Muscle layer of duodenum (tissue), 2 donors: ENCODE data around the gene DDAH1.

Experiments
- H3K27ac ChIP-seq: one replicate; pipeline ENCODE4 v1.7.0; 2013; ENCODE audit warnings: mild to moderate bottlenecking, low read length
- H3K27me3 ChIP-seq: one replicate; pipeline ENCODE4 v1.7.0; 2013; ENCODE audit warnings: low read depth, mild to moderate bottlenecking, control low read depth, low read length
- H3K36me3 ChIP-seq, 2 donors: one replicate each; pipeline ENCODE4 v1.7.0; 2013; ENCODE audit warnings: low read length in 2 of 2, control low read depth in 1 of 2, mild to moderate bottlenecking in 1 of 2; ENCODE audit not compliant: insufficient read depth in 2 of 2, control insufficient read depth in 1 of 2
- H3K4me1 ChIP-seq, 2 donors: one replicate each; pipeline ENCODE4 v1.7.0; 2013; ENCODE audit warnings: low read length in 2 of 2, mild to moderate bottlenecking in 2 of 2, control low read depth in 1 of 2, moderate library complexity in 1 of 2; ENCODE audit not compliant: insufficient read depth in 2 of 2, control insufficient read depth in 1 of 2
- H3K4me3 ChIP-seq, 2 donors: one replicate each; pipeline ENCODE4 v1.7.0; 2013; ENCODE audit warnings: low read length in 2 of 2, low read depth in 1 of 2, mild to moderate bottlenecking in 1 of 2
- H3K9me3 ChIP-seq, 2 donors: one replicate each; pipeline ENCODE4 v1.7.0; 2013; ENCODE audit warnings: low read length in 2 of 2, control low read depth in 1 of 2, mild to moderate bottlenecking in 1 of 2; ENCODE audit not compliant: control insufficient read depth in 1 of 2
- donor health status: healthy.

Gene DDAH1

DNA sequence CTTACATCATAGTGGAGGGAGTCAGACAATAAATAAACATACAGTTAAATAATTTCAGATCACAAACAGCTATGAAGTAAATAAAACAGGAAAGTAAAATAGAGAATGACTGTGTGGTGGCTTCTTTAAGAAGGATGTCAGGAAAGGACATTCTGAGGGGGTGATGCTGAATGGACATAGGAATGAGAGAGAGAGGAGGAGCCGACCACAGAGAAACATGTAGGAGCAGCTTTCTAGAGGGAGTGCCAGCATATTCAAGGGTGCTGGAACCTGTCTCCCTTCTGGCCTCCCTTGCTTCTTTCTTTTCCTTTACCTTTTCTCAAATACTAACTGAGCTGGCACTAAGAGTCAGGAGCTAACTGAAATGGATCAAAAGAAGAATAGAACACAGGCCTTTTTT lies 168.0 kb downstream of the DDAH1 start:
- no peak overlapping the region for H3K27ac ChIP-seq

DNA sequence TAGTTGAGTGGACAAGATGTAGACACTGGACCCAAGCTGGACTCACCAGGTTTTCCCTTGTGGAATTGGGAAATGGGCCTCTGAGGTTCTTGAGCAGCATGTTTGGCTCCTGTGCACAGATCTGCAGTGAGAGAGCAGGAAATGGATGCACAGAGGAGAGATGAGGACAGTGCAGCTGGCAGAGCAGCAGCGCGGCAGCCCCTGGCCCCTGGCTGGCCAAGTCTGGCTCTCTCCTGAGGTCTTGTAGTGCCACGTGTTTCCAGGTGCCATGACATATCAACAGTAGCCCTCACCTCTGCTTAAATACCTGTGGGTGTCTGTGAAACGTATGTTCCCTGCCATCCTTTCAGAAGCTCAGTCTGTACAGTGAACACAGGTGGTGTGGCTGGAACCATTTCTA lies 169.3 kb downstream of the DDAH1 start:
- Histone ChIP-seq H3K9me3 (no peaks in the 10 kb centered on the region), H3K27me3 (no peaks in the 10 kb centered on the region), H3K4me3 (no peak overlapping the region), H3K36me3 (no peaks in the 10 kb centered on the region), H3K27ac (no peak overlapping the region), H3K4me1 (peaks cover 10 to 14% of the 10 kb centered on the region in 2 donors)

More for the DNA sequence above, 168.0 kb downstream of the DDAH1 start:
- peaks cover 10 to 14% of the 10 kb centered on the region in 2 donors for H3K4me1 ChIP-seq
- H3K27me3 ChIP-seq = no peaks in the 10 kb centered on the region
- H3K9me3 ChIP-seq = no peaks in the 10 kb centered on the region
- no peaks in the 10 kb centered on the region for H3K36me3 ChIP-seq
- no peak overlapping the region for H3K4me3 ChIP-seq

DNA sequence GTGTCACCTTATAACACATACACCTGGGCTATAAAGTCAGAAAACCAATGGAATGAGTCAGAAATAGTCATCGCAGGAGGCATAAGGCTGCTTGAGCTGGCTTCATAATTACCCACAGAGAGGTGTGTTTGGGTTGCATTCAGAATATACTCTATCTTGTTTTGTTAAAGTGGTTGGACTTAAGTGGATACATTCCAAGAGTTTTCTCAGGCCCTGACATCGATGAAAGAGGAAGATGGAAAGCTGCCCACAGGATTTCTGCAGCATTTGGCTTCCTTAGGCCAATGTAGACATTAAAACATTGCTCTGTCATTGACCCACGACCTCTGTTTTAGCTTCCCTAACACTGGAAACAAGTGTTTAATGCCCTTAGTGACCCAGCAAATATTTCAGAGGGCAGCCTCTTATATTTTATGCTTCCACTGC lies 169.9 kb downstream of the DDAH1 start:
- Histone ChIP-seq H3K9me3 (no peaks in the 10 kb centered on the region), H3K36me3 (no peaks in the 10 kb centered on the region), H3K27ac (no peak overlapping the region)

DNA sequence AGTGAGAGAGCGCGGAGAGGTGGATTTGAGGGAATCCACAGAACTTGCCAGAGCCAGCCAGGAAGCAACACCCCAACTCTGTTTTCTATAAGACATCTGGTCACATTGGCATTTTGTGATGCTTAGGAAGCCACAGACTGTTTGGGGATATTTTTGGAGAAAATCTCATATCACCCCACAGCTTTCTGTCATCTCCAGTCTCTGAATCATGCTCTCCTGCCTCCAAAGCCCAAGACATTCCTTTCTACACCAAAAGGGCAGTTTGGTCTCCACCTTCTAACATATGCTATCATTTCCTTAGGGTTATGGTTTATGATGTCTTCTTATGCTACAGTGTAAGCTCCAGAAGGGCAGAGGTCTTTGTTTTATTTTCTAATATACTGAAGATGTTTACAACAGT lies 174.1 kb downstream of the DDAH1 start:
- H3K4me1 ChIP-seq = no peaks in the 10 kb centered on the region
- H3K27me3 ChIP-seq = no peaks in the 10 kb centered on the region

More for the DNA sequence above, 169.9 kb downstream of the DDAH1 start:
- Histone ChIP-seq H3K27me3 (no peaks in the 10 kb centered on the region), H3K4me3 (no peak overlapping the region), H3K4me1 (peaks cover 10 to 14% of the 10 kb centered on the region in 2 donors)

DNA sequence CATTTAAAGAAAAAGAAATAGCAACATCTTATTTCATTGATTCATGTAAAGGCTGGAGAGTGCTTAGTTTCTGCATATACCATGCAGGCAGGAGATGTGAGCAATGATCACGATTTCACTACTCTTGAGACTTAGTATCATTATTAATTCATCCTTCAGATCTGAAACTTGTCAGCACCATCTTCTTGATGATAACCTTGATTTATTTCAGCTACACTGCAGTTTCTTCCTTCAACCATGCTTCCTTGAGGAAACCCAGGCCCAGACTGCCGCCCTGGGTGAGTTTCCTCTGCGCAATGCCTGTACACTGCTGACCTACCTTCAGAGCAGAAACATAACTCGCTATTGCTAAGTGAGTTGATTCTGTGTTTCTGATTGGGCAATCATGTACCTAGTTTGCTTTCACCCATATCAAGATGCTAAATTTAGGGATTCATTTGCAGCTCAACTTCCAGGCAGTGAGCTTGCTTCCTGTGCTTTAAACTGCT lies 175.1 kb downstream of the DDAH1 start:
- Histone ChIP-seq H3K27me3 (no peaks in the 10 kb centered on the region), H3K4me3 (no peak overlapping the region), H3K27ac (no peak overlapping the region), H3K36me3 (no peaks in the 10 kb centered on the region), H3K9me3 (no peaks in the 10 kb centered on the region), H3K4me1 (no peaks in the 10 kb centered on the region)

More for the DNA sequence above, 174.1 kb downstream of the DDAH1 start:
- H3K4me3 ChIP-seq = no peak overlapping the region
- H3K27ac ChIP-seq = no peak overlapping the region
- H3K9me3 ChIP-seq = no peaks in the 10 kb centered on the region
- no peaks in the 10 kb centered on the region for H3K36me3 ChIP-seq

DNA sequence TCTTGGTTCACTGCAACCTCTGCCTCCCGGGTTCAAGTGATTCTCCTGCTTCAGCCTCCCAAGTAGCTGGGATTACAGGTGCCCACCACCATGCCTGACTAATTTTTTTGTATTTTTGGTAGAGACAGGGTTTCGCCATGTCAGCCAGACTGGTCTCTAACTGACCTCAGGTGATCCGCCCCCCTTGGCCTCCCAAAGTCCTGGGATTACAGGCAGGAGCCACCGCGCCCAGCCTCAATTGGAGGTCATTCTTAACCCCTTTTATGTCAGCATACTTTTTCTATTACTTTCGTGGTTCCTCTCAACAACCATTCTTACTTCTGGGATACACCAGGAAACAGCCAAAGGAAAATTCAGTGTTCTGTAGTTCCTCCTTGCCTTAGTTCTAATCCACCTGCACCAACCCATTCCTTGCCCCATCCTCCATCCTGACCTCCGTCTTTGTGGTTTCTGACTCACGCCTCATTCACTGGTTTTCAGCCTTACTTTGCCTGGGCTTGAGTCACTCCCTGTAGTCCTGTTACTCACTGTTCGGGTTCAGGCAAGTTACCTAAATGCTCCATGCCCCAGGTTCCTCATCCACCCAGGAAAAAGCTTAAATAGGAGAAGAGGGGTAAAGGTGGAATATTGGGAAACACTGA lies 175.6 kb downstream of the DDAH1 start:
- Histone ChIP-seq H3K9me3 (no peaks in the 10 kb centered on the region), H3K27ac (no peak overlapping the region), H3K4me3 (no peak overlapping the region), H3K4me1 (no peaks in the 10 kb centered on the region), H3K36me3 (no peaks in the 10 kb centered on the region), H3K27me3 (no peaks in the 10 kb centered on the region)

DNA sequence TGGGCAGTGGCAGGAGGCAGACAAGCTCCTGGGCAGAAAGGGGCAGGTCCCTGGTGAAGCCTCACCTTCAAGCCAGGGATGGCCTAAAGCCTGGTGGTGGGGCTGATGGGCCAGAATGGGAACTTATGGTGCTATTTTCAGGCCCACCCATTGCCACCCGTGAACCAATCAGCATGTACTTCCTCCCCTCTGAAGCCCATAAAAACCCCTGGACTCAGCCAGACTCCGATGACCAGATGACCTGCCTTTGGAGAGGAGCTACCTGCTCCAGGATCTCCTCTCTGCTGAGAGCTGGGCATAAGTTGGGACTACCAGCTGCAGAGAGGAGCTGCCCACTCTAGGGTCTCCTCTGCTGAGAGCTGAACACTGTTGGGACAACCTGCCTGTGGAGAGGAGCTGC lies 180.8 kb downstream of the DDAH1 start:
- H3K4me3 ChIP-seq = no peak overlapping the region
- no peaks in the 10 kb centered on the region for H3K36me3 ChIP-seq
- no peaks in the 10 kb centered on the region for H3K27me3 ChIP-seq
- H3K9me3 ChIP-seq = no peaks in the 10 kb centered on the region
- H3K27ac ChIP-seq = no peak overlapping the region
- H3K4me1 ChIP-seq = peaks cover 0 to 2% of the 10 kb centered on the region in 2 donors

DNA sequence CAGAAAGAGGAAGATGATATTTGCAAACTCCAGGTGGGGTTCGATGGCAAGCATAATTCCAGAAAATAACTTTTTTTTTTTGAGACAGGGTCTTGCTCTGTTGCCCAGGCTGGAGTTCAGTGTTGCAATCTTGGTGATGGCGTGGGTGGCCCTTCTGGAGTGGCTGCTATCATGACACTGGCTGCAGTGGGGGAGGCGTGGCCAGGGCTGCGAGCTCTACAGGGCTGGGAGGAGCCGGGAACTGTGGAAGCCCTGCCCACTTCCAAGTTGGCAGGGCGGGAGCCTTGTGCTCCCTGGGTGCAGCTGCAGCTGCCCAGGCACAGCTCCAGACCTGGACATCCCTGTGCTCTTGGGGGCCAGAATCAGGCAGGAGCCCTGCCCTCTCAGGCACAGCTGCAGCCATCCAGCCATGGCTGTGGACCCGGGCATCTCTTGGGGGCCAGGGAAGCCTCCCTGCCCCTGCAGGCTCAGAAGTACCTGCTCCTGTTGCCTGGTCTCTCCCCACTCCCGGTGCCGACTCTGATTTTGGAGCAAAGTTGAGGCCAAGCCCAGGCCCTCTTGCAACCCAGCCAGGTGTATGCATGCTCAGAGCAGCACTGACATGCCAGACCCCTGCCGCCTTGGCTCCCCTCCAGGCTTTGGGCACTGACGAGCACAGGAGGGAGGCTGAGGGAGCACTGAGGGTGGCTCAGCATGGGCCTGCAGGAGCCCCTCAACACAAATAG lies 181.3 kb downstream of the DDAH1 start:
- Histone ChIP-seq H3K9me3 (no peaks in the 10 kb centered on the region), H3K36me3 (no peaks in the 10 kb centered on the region), H3K27ac (no peak overlapping the region), H3K4me3 (no peak overlapping the region), H3K27me3 (no peaks in the 10 kb centered on the region), H3K4me1 (peaks cover 0 to 7% of the 10 kb centered on the region in 2 donors)

DNA sequence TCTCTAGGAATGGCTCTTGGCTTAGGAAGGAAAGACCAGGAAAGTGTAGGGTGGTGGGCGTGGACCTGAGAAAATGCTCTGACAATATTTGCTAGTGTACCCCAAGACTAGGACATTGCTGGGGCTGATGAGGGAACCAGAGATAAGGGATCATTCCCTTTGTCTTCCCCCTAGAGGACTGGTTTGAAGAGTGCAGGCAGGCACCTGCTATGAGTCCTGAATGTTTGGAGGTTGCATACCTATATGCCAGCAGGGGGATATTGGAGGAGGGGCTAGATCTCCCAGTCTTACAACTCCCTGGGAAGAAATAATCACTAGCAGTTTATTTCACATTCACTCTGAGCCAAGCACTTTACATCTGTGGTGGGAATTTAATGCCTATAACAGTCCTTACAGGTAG lies 182.5 kb downstream of the DDAH1 start:
- Histone ChIP-seq H3K36me3 (no peaks in the 10 kb centered on the region), H3K4me1 (peaks cover 0 to 8% of the 10 kb centered on the region in 2 donors), H3K27me3 (no peaks in the 10 kb centered on the region), H3K27ac (no peak overlapping the region), H3K9me3 (no peaks in the 10 kb centered on the region), H3K4me3 (no peak overlapping the region)

DNA sequence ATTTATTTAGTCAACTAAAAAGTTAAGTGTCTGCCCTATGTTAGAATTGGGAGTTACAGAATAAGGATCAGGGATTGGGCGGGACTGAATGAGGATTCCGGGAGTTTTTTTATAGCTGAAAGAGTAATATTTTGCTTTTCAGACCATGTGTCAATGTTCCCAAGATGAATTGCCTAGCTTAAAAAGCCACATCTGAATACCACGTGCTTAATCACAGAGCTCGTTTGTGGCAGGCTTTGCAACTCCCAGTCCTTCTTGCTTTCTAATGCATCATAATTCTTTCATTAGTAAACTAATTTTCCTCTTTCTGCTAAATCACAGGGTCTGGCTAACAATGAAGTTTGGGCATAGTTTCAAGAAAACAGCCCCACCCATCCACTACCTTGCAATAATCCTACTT lies 184.3 kb downstream of the DDAH1 start:
- Histone ChIP-seq H3K4me3 (no peak overlapping the region), H3K36me3 (peaks cover 0 to 5% of the 10 kb centered on the region in 2 donors), H3K27ac (no peak overlapping the region), H3K4me1 (peaks cover under 1 to 8% of the 10 kb centered on the region in 2 donors), H3K9me3 (no peaks in the 10 kb centered on the region), H3K27me3 (no peaks in the 10 kb centered on the region)

DNA sequence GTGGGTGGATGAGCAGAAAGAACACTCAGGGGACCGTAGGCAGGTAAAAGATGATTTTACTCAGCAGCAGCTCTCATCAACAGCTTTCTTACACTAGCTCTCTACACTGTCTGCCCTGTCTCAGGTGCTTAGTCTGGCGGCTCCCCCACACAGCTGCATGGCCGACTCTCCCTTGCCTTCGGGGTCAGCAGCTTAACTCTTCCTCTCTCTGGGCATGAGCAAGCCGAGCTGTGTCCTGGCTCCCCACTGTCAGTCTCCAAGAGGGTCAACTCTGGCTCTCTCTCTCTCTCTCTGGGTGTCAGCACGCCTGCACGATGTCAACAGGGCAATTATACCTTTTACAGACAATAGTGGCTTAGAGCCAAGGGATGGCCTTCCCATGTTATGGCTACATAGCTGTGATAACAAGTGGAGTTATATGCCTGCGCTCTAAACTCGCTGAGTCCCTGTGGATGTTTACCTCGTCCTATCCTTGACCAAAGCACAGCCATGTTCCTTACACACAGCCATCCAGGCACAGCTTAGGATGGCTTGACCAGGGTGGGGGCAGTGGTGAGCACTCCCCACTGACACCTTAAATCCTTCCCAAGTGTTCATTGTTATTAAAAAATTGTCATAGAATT lies 185.4 kb downstream of the DDAH1 start:
- H3K4me1 ChIP-seq = peaks cover 8 to 11% of the 10 kb centered on the region in 2 donors
- H3K27me3 ChIP-seq = no peaks in the 10 kb centered on the region
- H3K4me3 ChIP-seq = no peak overlapping the region
- H3K36me3 ChIP-seq = peaks cover 0 to 9% of the 10 kb centered on the region in 2 donors
- no peaks in the 10 kb centered on the region for H3K9me3 ChIP-seq
- H3K27ac ChIP-seq = peak overlapping the region; percentile 64
